ENCODE data around the gene COQ2. TPM values are rescaled to one million over a fixed set of nuclear protein-coding genes. Genes with fewer than 3 reads are reported as not detected.

The COQ2 gene
- total and polyA plus RNA-seq, 2 of the 13 experiments (the other 11 are each of a cell fraction or from before 2014, with no cell fraction given), result 10.1 to 17.3 TPM

GRCh38 chr4:83263106-83263505, 21.5 kb downstream of the COQ2 start:
- in situ Hi-C loops (cut with HindIII; ENCODE audit: extremely low pct_ligation_motif_present, low pct_unique_long_range_greater_than_20kb), result no loop called here
- Histone ChIP-seq H3K4me2 (ENCODE audit: low read depth, low read length) (no peak overlapping the region), H3K27ac (ENCODE audit: extremely low read length, insufficient read depth, low read length) (no peak overlapping the region), H3K36me3 (replicated peaks in 1 of 2; ENCODE audit: control insufficient read depth in 1 of 2, insufficient read depth in 2 of 2, low read length in 2 of 2) (peaks cover 2 to 27% of the 10 kb centered on the region in 2 experiments), H3K27me3 (ENCODE audit: control insufficient read depth in 1 of 2, insufficient read depth in 2 of 2, low read length in 2 of 2) (no peaks in the 10 kb centered on the region), H4K20me1 (ENCODE audit: insufficient read depth, low read length) (no peaks in the 10 kb centered on the region), H3K79me2 (ENCODE audit: insufficient read depth, low read length) (no peaks in the 10 kb centered on the region), H3K9ac (ENCODE audit: insufficient read depth, low read depth, low read length) (no peak overlapping the region), H2AFZ (ENCODE audit: low read length) (no peak overlapping the region), H3K4me3 (replicated peaks in 1 of 3; ENCODE audit: insufficient read depth in 1 of 3, low read depth in 2 of 3, low read length in 3 of 3) (no peak overlapping the region), H3K9me3 (ENCODE audit: low read length) (no peaks in the 10 kb centered on the region), H3K4me1 (ENCODE audit: insufficient read depth, low read length) (0 out of 2 replicates have a peak, but pooled peaks cover 4% of the 10 kb centered on the region)
- intact Hi-C loops (cut with micrococcal nuclease; ENCODE audit: unreplicated experiment), result loop anchor here (5.0 kb wide), 1 partner anchor 206 kb away; no protein-coding TSS in a partner anchor
- BruUV-seq (replicated peaks), result no TSS peak
- ChIA-PET POLR2A (no interaction called here), CTCF (ENCODE audit: low intra/inter-chr PET ratio, low total read pairs) (no interaction called here)
- ATAC-seq (no peak), DNase-seq (ENCODE audit: low spot score) (no peak), FAIRE-seq (no peak)
- 80% methylated on average over 1 of the region's 1 CpG for WGBS (ENCODE audit: low lambda C conversion rate)
- TF ChIP-seq THYN1 (CRISPR knock-in tag; IDR thresholded peaks at IDR 0.05; ENCODE audit: borderline replicate concordance, low read depth), result no peak
- no peak for TF ChIP-seq ADNP (CRISPR knock-in tag; IDR thresholded peaks at IDR 0.05)
- no peak for TF ChIP-seq ZBTB46 (CRISPR knock-in tag; IDR thresholded peaks at IDR 0.05; ENCODE audit: borderline replicate concordance)
- no peak for TF ChIP-seq ARHGAP35 (CRISPR knock-in tag; IDR thresholded peaks at IDR 0.05; ENCODE audit: borderline replicate concordance)
- no peak for TF ChIP-seq ZBTB49 (CRISPR knock-in tag; IDR thresholded peaks at IDR 0.05; ENCODE audit: borderline replicate concordance)
- no peak for TF ChIP-seq ZNF432 (CRISPR knock-in tag; IDR thresholded peaks at IDR 0.05; ENCODE audit: borderline replicate concordance)
- no peak for TF ChIP-seq HMGA1 (CRISPR knock-in tag; conservative IDR thresholded peaks at IDR 0.05)
- TF ChIP-seq MIXL1 (CRISPR knock-in tag; IDR thresholded peaks at IDR 0.05), result no peak
- no peak for TF ChIP-seq RERE (CRISPR knock-in tag; IDR thresholded peaks at IDR 0.05; ENCODE audit: low read depth)
- TF ChIP-seq ZNF687 (CRISPR knock-in tag; IDR thresholded peaks at IDR 0.05), result no peak
- no peak for TF ChIP-seq TMF1 (CRISPR knock-in tag; IDR thresholded peaks at IDR 0.05; ENCODE audit: low read depth)

All from HepG2 (cell line).